Neuron (in vitro differentiated cells): ENCODE results near the gene FCHSD2.

Experiments used
- H2AFZ ChIP-seq: one replicate; pipeline ENCODE4 v1.6.1; 2013; ENCODE audit warnings: low read depth, mild to moderate bottlenecking, inconsistent platforms, low read length, moderate library complexity
- H3K27me3 ChIP-seq: one replicate; pipeline ENCODE4 v1.6.1; 2013; ENCODE audit warnings: low read length; ENCODE audit not compliant: insufficient read depth
- H3K36me3 ChIP-seq: one replicate; pipeline ENCODE4 v1.6.1; 2013; ENCODE audit warnings: low read length; ENCODE audit not compliant: insufficient read depth
- H3K4me1 ChIP-seq: one replicate; pipeline ENCODE4 v1.6.1; 2013; ENCODE audit warnings: low read length; ENCODE audit not compliant: insufficient read depth
- H3K4me3 ChIP-seq: 2 replicates; pipeline ENCODE4 v1.5.1; 2013; ENCODE audit warnings: mild to moderate bottlenecking, low read length, moderate library complexity
- H3K9me3 ChIP-seq: one replicate; pipeline ENCODE4 v1.6.1; 2013; ENCODE audit warnings: low read length

FCHSD2 gene

DNA sequence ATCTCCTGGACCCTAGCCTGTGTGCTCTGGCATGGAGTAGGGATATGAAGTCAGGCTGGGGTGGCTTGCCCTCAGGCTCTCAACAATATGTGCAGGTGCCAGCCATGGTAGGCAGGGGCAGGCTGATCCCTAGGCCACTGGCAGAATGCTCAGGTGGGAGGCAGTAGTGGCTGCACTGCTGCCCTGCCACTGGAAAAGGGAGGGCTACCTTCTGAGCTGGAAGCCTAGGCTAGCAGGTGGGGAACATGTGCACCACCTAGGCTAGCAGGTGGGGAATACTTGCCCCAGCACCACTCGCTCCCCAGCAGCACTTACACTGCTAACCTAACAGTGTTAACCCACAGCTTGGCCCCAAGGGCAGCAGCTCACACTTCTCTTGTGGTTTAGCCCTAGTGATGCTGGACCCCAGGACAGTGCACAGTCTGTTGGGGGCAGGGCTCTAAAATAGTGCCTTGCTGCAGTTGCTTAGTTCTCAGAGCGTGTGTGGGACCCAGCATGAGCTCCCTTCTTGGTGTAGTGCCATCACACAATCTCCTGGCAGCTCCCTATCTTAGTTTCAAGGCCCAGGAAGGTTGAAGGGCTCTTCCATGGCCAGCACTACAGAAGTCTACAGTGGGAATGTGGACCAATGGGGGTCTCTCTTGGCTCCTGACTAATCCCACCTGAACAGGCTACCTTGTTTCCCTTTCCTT is 130.8 kb downstream of the FCHSD2 start:
- peaks cover 4% of the 10 kb centered on the region for H3K36me3 ChIP-seq
- no peak overlapping the region for H3K4me3 ChIP-seq
- no peaks in the 10 kb centered on the region for H3K4me1 ChIP-seq
- H2AFZ ChIP-seq: no peak overlapping the region
- H3K9me3 ChIP-seq: peaks cover 11% of the 10 kb centered on the region
- no peaks in the 10 kb centered on the region for H3K27me3 ChIP-seq

DNA sequence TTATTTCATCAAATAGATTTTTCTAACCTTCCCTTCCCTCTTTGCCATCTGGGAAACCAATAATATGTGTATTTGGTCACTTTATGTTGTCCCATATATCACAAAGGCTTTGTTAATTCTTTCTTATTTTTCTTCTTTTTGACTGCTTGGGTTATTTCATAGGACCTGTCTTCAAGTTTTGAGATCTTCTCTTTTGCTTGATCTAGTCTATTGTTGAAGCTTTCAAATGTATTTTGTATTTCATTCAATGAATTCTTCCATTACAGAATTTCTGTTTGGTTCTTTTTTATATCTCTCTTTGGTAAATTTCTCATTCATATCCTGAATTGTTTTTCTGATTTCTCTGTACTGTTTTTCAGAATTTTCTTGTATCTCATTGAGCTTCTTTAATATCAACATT is 132.1 kb downstream of the FCHSD2 start:
- H3K36me3 ChIP-seq: peaks cover 4% of the 10 kb centered on the region
- H2AFZ ChIP-seq: no peak overlapping the region
- H3K9me3 ChIP-seq: peaks cover 11% of the 10 kb centered on the region
- no peaks in the 10 kb centered on the region for H3K27me3 ChIP-seq
- no peaks in the 10 kb centered on the region for H3K4me1 ChIP-seq
- H3K4me3 ChIP-seq: no peak overlapping the region

DNA sequence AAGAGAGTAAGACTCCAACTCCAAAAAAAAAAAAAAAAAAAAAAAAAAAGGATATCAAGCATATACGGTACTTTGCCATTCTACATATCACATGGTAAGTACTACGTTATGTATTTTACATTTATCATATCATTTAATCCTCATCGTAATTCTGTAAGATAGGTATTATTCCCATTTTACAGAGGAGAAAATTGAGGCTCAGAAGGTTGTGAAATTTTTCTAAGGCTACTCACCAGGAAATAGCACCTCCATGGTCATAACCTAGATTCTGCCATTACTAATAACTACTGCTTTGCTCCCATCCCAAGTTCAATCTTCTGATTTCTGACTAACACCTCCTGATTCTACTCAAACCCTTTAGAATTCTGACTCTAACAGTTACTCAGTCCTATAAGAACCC is 138.0 kb downstream of the FCHSD2 start:
- H2AFZ ChIP-seq: no peak overlapping the region
- no peaks in the 10 kb centered on the region for H3K4me1 ChIP-seq
- no peak overlapping the region for H3K4me3 ChIP-seq
- H3K36me3 ChIP-seq: peaks cover 2% of the 10 kb centered on the region
- H3K27me3 ChIP-seq: no peaks in the 10 kb centered on the region
- no peaks in the 10 kb centered on the region for H3K9me3 ChIP-seq

DNA sequence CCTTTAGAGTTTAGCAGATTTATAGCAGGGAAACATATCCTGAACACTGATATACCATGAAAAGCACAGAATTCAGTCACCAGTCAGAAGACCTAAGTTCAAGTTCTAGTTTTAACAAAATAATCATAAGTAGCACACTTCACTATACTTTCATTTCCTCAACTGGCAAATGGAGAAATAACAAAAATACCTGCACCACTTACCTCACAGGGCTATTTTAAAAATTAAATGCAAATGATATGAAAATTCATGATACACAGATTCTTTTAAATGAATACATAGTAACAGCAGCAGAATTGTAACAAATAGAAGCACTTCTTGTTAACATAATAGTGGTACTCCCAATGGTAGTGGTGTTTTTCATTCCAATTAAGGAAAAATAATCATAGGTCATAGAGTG is 139.0 kb downstream of the FCHSD2 start:
- Histone ChIP-seq H2AFZ (no peak overlapping the region), H3K36me3 (peaks cover 2% of the 10 kb centered on the region), H3K9me3 (no peaks in the 10 kb centered on the region), H3K27me3 (no peaks in the 10 kb centered on the region), H3K4me1 (no peaks in the 10 kb centered on the region), H3K4me3 (no peak overlapping the region)

DNA sequence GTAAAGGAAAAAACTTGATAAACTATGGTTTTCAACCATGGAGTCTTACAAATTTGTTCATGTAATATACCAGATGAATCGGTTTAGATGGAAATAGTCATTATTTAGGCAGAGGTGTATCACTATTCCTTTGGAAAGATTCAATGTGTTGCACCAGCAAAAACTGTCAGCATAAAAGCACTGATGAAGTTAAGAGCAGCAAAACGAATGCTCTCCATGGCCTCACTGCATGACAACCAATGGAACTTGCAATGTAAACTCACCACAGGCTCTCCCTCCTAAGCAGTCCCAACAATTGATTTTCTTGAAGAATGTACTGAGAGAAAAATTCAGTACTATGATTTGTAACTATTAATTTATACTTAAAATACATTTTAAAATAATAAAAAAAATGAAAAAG is 139.9 kb downstream of the FCHSD2 start:
- no peak overlapping the region for H2AFZ ChIP-seq
- no peak overlapping the region for H3K4me3 ChIP-seq
- no peaks in the 10 kb centered on the region for H3K27me3 ChIP-seq
- no peaks in the 10 kb centered on the region for H3K4me1 ChIP-seq
- H3K9me3 ChIP-seq: no peaks in the 10 kb centered on the region
- peaks cover 2% of the 10 kb centered on the region for H3K36me3 ChIP-seq

DNA sequence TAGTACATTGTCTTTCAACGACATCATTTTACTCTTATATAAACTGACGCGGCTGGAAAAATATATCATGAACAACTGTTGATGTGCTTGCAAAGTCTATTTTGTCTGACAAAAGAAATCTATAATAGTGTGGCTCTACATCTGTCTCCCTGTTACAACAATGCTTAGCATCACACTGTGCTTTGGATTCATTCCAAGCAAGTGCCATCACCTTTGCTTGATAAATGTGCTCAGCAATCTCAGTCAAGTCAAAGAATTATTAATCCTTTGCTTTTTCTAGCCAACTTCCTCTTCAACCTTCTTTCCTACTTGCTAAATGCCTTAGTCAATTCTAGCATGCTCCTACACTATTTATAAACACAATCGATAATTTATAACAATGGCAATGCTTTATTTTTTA is 140.5 kb downstream of the FCHSD2 start:
- no peaks in the 10 kb centered on the region for H3K4me1 ChIP-seq
- H3K27me3 ChIP-seq: no peaks in the 10 kb centered on the region
- no peaks in the 10 kb centered on the region for H3K9me3 ChIP-seq
- H2AFZ ChIP-seq: no peak overlapping the region
- H3K36me3 ChIP-seq: peaks cover 2% of the 10 kb centered on the region
- H3K4me3 ChIP-seq: no peak overlapping the region

DNA sequence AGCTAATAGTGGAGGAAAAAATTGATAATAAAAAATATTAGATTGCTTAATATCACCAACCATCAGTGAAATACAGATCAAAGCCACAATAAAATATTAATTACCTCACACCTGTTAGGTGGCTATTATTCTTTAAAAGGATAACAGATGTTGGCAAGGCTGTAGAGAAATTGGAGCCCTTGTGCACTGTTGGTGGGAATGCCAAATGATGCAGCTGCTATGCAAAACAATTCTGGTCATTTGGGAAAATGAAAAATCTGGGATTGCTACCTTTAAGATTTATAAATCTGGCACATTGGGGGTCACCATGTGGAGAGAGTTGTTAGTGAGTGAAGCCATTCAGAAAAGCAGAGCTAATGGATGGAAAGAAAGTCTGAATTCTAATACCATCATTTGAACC is 143.4 kb downstream of the FCHSD2 start:
- H3K4me3 ChIP-seq: no peak overlapping the region
- H3K4me1 ChIP-seq: no peaks in the 10 kb centered on the region
- no peak overlapping the region for H2AFZ ChIP-seq
- H3K9me3 ChIP-seq: no peaks in the 10 kb centered on the region
- no peaks in the 10 kb centered on the region for H3K27me3 ChIP-seq
- peaks cover 2% of the 10 kb centered on the region for H3K36me3 ChIP-seq

DNA sequence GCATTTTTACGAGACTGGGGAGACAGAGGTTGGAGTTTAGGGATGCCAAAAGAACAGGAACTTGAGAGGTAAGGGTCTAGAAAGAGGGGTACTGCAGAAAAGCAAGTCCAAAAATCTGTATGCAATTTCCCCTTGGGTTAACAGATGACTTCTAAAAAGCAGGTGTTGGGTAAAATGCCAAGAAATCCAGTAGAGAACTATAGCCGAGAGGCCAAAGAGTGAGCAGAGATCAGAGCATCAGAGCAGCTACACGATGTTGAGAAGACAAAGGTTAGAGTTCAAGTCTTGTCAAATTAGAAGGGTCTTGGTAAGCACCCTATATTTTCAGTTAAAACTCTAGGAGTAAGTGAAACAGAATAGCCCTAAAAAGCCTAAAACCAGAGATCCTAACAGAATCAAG is 145.2 kb downstream of the FCHSD2 start:
- H3K36me3 ChIP-seq: peaks cover 2% of the 10 kb centered on the region
- no peak overlapping the region for H3K4me3 ChIP-seq
- no peaks in the 10 kb centered on the region for H3K9me3 ChIP-seq
- no peaks in the 10 kb centered on the region for H3K4me1 ChIP-seq
- no peak overlapping the region for H2AFZ ChIP-seq
- no peaks in the 10 kb centered on the region for H3K27me3 ChIP-seq

DNA sequence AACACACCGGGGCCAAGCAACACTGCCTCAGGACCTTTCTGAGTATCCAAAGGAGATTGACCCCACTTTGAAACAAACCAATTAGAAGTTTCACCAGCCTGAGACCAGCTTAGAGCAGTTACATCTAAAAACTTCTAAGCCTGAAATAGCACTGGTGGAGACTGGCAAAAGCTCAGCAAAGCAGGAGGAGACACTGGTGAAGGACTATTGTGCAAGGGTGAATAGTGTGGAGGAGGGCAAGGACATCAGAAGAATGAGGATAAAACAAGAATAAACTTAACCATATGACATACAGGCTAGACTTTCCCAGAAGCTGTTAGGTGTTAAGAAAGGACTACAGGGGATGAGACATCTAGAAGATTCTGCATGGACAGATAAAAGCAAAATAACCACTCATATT is 152.4 kb downstream of the FCHSD2 start:
- H3K4me3 ChIP-seq: no peak overlapping the region
- H3K27me3 ChIP-seq: no peaks in the 10 kb centered on the region
- no peak overlapping the region for H2AFZ ChIP-seq
- no peaks in the 10 kb centered on the region for H3K9me3 ChIP-seq
- H3K4me1 ChIP-seq: no peaks in the 10 kb centered on the region
- peaks cover 9% of the 10 kb centered on the region for H3K36me3 ChIP-seq

DNA sequence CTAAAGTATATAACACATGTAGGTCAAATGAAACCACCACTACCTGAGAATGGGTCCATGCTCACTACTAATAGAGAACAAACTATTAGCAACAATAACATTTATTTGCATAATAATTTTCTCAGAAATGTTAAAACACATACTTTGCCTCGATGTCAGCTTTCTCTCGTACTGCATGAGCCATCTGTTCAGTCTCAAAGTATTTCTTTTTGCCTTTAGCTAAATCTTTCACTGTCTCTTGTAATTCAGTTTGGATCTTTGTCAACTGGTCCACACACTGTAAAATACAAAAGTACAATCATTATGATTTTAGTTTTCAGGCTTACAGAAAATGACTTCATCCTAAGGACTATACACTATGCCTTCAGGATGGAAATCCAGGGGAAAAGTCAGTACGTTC is 153.3 kb downstream of the FCHSD2 start:
- H3K27me3 ChIP-seq: no peaks in the 10 kb centered on the region
- no peak overlapping the region for H2AFZ ChIP-seq
- no peak overlapping the region for H3K4me3 ChIP-seq
- no peaks in the 10 kb centered on the region for H3K4me1 ChIP-seq
- peaks cover 14% of the 10 kb centered on the region for H3K36me3 ChIP-seq
- no peaks in the 10 kb centered on the region for H3K9me3 ChIP-seq

DNA sequence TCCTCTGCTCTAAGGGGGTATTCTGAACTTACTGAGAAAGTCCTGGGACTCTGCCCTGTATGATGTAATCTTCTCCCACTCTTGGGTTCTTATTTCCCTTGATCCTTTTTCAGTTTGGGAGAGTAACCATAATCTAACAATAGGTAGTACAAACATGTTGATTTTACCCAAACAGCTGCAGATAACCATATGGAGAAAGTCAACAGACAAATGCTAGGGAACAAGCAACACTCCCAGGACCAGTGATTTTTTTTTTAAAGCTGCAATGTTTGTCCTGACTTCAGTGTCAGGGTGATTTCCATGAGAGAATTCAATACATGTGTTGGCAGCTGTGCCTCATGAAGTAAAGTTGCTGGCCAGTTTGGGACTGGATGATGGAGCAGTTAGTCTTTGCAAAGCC is 156.5 kb downstream of the FCHSD2 start:
- no peak overlapping the region for H3K4me3 ChIP-seq
- H3K36me3 ChIP-seq: peaks cover 26% of the 10 kb centered on the region
- H2AFZ ChIP-seq: no peak overlapping the region
- no peaks in the 10 kb centered on the region for H3K9me3 ChIP-seq
- H3K27me3 ChIP-seq: no peaks in the 10 kb centered on the region
- H3K4me1 ChIP-seq: no peaks in the 10 kb centered on the region

DNA sequence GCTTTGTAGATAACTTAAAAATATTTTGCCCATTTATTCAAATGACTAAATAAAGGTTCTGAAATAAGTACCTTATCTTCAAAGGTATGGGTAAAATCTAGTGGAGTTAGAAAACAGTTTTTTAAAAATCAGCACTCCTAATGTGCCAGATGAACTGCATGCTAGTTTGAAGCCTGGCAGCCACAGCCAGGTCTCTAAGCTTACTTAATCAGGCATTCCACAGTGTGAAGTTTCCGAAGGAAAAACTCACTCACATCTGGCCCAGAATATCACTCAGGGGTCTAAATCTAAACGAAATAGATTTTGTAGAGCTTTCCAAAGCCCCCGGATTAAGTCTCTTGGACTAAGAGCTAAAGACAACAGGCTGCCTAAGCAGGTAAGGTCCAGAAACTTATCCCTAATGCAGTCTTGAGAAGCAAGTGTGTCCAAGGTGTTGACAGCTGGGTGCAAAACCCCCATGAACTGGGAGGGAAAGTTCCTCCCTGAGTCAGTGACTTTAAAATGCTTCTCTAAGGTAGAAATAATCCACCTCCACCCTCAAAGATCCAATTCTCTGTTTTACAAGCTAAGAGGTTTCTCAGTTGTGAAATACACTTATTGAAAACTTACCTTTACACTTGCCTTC is 157.6 kb downstream of the FCHSD2 start:
- no peak overlapping the region for H2AFZ ChIP-seq
- H3K27me3 ChIP-seq: no peaks in the 10 kb centered on the region
- no peak overlapping the region for H3K4me3 ChIP-seq
- H3K9me3 ChIP-seq: no peaks in the 10 kb centered on the region
- no peaks in the 10 kb centered on the region for H3K4me1 ChIP-seq
- peaks cover 26% of the 10 kb centered on the region for H3K36me3 ChIP-seq

DNA sequence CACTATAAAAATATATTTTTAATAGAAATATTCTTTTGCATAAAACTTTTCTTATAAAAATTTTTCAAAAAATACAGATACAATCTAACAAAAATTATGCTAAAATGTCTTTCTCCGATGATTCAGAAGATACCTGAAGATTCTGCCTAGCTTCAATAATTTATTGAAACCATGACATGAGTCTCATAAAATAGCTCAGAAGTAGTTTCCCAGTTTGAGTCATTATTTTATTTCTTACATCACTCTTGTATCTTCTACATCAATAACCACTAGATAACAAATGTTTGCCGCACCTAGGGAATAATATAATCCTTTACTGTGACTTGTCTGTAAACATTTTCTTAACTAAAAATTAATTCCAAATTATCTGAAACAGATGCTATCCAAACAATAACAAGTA is 158.6 kb downstream of the FCHSD2 start:
- Histone ChIP-seq H3K27me3 (no peaks in the 10 kb centered on the region), H3K36me3 (peaks cover 26% of the 10 kb centered on the region)

More for the DNA sequence above, 158.6 kb downstream of the FCHSD2 start:
- H3K4me1 ChIP-seq: no peaks in the 10 kb centered on the region
- H3K4me3 ChIP-seq: no peak overlapping the region
- H3K9me3 ChIP-seq: peaks cover under 1% of the 10 kb centered on the region
- no peak overlapping the region for H2AFZ ChIP-seq
